GM12874 (cell line): ENCODE measurements around the gene IDNK.

Experiments
- CTCF ChIP-seq: IDR thresholded peaks from 2 replicates; pipeline ENCODE4 v1.5.1; 2011; ENCODE audit warnings: low read depth, mild to moderate bottlenecking, control low read depth, low read length, moderate library complexity; ENCODE audit not compliant: insufficient read depth

IDNK gene

GRCh38 chr9:83637389-83637788, 14.4 kb downstream of the IDNK start:
- no peak for TF ChIP-seq CTCF

GRCh38 chr9:83639266-83639665, 16.3 kb downstream of the IDNK start:
- no peak for TF ChIP-seq CTCF

- TF ChIP-seq CTCF, result no peak
Observed at GRCh38 chr9:83642793-83643192, 19.9 kb downstream of the IDNK start.

- TF ChIP-seq CTCF, result no peak
Observed at GRCh38 chr9:83646500-83647239, 23.7 kb downstream of the IDNK start.

- peak; percentile 85 for TF ChIP-seq CTCF
Observed at GRCh38 chr9:83649080-83649479, 26.1 kb downstream of the IDNK start.

GRCh38 chr9:83649515-83649914, 26.6 kb downstream of the IDNK start:
- TF ChIP-seq CTCF, result no peak

GRCh38 chr9:83651558-83651957, 28.6 kb downstream of the IDNK start:
- TF ChIP-seq CTCF, result no peak
